Tibial artery (tissue), 4 donors: ENCODE data around the gene TBX3.

Experiments used
- DNase-seq, 2 donors: peaks; one replicate each; pipeline ENCODE4 v3.0.0-alpha.2; 2019
- H3K27ac ChIP-seq, 2 donors: fragments of 200-600 bp; sonication (generic) in 1 of 2; 1 replicate in 1 of 2; 2 replicates in 1 of 2; pipeline ENCODE4 v1.5.1; 2018 to 2019; ENCODE audit warnings: mild to moderate bottlenecking in 1 of 2
- H3K27me3 ChIP-seq, 2 donors: fragments of 200-600 bp; sonication (generic) in 1 of 2; one replicate each; pipeline versions ENCODE4 v1.5.1 to v1.6.0; 2016 to 2019
- H3K36me3 ChIP-seq, 3 donors: fragments of 200-600 bp; sonication (generic) in 2 of 3; one replicate each; pipeline ENCODE4 v1.5.1; 2016 to 2019; ENCODE audit warnings: mild to moderate bottlenecking in 2 of 3
- H3K4me1 ChIP-seq, 4 donors: fragments of 200-600 bp; sonication (generic) in 2 of 4; 1 replicate in 3 of 4; 2 replicates in 1 of 4; pipeline ENCODE4 v1.5.1; 2016 to 2019
- H3K4me3 ChIP-seq, 2 donors: fragments of 200-600 bp; sonication (generic) in 1 of 2; 1 replicate in 1 of 2; 2 replicates in 1 of 2; pipeline ENCODE4 v1.5.1; 2018 to 2019; ENCODE audit warnings: mild to moderate bottlenecking in 2 of 2
- H3K9me3 ChIP-seq, 3 donors: fragments of 200-600 bp; sonication (generic) in 1 of 3; one replicate each; pipeline ENCODE4 v1.5.1; 2016 to 2019
- CTCF ChIP-seq, 2 experiments: fragments of 200-600 bp in 1 of 2; fragments of 450-650 bp in 1 of 2; IDR thresholded peaks; one replicate each; pipeline ENCODE4 v1.5.1; 2017 to 2019; ENCODE audit warnings: antibody characterized with exemption in 2 of 2, mild to moderate bottlenecking in 1 of 2, moderate library complexity in 1 of 2
- intact Hi-C: fragments of 100-400 bp; cut with DNase I; formaldehyde crosslinking; loops from one replicate; pipeline ENCODE4 v1.15.0; 2023; ENCODE audit warnings: low total_unique reads

TBX3 gene

DNA sequence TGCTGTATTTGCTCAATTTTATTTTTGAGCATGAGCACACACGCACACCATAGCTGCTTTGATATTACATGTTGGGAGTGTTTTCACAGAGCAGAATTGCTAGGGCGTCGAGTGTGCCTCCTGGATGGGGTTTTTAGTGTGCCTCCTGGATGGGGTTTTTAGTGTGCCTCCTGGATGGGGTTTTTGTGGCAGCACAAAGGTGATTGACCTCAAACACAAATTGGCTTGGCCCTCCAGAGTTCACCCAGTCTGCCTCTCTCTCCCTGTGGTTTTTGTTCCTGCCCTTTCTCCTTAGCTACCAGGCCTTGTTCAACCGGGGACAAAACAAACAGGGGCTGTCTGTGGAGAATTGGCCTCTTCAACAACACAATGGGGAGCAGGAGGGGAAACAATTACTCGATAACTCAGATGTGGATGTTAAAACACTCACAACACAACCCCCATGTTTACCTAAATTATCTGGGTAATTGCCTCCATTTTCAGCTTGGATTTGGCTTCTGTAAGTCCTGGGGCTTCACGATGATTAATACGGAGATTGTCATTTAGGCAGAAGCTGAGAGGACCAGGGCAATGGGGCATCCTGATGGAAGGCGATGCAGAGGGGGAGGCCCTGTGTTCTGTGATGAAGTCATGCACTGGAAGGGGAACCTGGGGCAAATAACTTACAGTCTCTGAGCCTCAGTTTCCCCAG is 26.9 kb downstream of the TBX3 start:
- Histone ChIP-seq H3K36me3 (no peaks in the 10 kb centered on the region), H3K4me1 (no peaks in the 10 kb centered on the region), H3K9me3 (no peaks in the 10 kb centered on the region), H3K27ac (no peak overlapping the region), H3K4me3 (no peak overlapping the region), H3K27me3 (peaks cover 0 to 28% of the 10 kb centered on the region in 2 donors)
- DNase-seq: no peak
- no peak for TF ChIP-seq CTCF (IDR thresholded peaks at IDR 0.05)
- intact Hi-C loops: no loop called here

DNA sequence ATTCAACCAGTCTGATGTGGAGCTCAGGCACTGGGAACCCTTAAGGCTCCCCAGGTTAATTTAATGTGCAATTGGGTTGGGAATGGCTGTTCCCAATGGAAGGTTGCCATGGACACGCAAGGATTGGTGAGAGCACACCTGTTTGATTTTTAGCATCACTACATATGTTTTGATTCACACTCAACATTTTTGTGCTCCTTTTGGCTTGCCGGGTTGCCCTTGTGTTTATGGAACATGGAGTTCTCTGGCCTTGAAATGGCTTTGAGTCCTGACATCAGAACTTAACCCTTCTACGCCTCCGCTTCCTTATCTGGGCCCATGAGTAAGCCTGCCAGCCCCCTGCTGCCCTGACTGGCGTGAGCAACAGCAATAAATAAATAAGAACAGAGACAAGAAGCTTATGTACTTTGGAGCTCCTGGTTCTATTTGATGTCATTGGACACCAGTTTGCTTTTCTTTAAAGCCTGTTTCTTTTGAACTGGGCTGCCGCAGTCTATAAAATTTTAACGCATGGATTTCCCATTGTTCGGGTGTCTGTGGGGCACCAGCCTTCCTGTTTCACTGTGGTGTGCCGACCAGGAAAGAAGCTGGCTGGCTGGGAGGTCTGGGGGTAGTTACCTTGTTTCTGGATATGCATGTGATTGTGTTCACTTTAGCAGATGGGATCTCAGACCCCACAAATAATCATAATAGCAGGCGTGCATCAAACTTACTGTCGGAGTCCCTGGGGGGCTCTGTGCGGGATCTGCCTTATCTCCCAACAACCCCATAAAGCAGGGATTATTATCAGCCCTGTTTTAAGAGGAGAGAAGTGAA is 27.8 kb downstream of the TBX3 start:
- no peak for DNase-seq
- intact Hi-C loops: no loop called here

GRCh38 chr12:114649585-114649984 is 34.4 kb downstream of the TBX3 start:
- TF ChIP-seq CTCF (IDR thresholded peaks at IDR 0.05): no peak

More for the DNA sequence above, 27.8 kb downstream of the TBX3 start:
- no peak overlapping the region for H3K27ac ChIP-seq
- no peaks in the 10 kb centered on the region for H3K36me3 ChIP-seq
- TF ChIP-seq CTCF (IDR thresholded peaks at IDR 0.05): no peak
- H3K27me3 ChIP-seq: peaks cover 0 to 25% of the 10 kb centered on the region in 2 donors
- H3K4me1 ChIP-seq: no peaks in the 10 kb centered on the region
- H3K4me3 ChIP-seq: no peak overlapping the region
- no peaks in the 10 kb centered on the region for H3K9me3 ChIP-seq

GRCh38 chr12:114648711-114649110 is 35.3 kb downstream of the TBX3 start:
- Histone ChIP-seq H3K9me3 (no peaks in the 10 kb centered on the region), H3K36me3 (no peaks in the 10 kb centered on the region), H3K4me3 (no peak overlapping the region), H3K27ac (no peak overlapping the region), H3K27me3 (peaks cover 0 to 21% of the 10 kb centered on the region in 2 donors), H3K4me1 (no peaks in the 10 kb centered on the region)
- intact Hi-C loops: no loop called here
- no peak for DNase-seq
- no peak for TF ChIP-seq CTCF (IDR thresholded peaks at IDR 0.05)

More at GRCh38 chr12:114649585-114649984, 34.4 kb downstream of the TBX3 start:
- Histone ChIP-seq H3K9me3 (no peaks in the 10 kb centered on the region), H3K4me1 (no peaks in the 10 kb centered on the region), H3K27me3 (peaks cover 0 to 16% of the 10 kb centered on the region in 2 donors), H3K4me3 (no peak overlapping the region), H3K27ac (no peak overlapping the region), H3K36me3 (no peaks in the 10 kb centered on the region)
- intact Hi-C loops: no loop called here
- DNase-seq: no peak

- no peak for TF ChIP-seq CTCF (IDR thresholded peaks at IDR 0.05)
- intact Hi-C loops: no loop called here
These were observed 45.1 kb downstream of the TBX3 start for GRCh38 chr12:114638790-114639435.

More at GRCh38 chr12:114638790-114639435, 45.1 kb downstream of the TBX3 start:
- H3K4me1 ChIP-seq: peaks cover 0 to 4% (median 0%) of the 10 kb centered on the region in 4 donors
- H3K36me3 ChIP-seq: no peaks in the 10 kb centered on the region
- H3K27ac ChIP-seq: no peak overlapping the region
- peaks cover 0 to 10% of the 10 kb centered on the region in 2 donors for H3K27me3 ChIP-seq
- DNase-seq: no peak
- H3K9me3 ChIP-seq: no peaks in the 10 kb centered on the region
- H3K4me3 ChIP-seq: no peak overlapping the region
